Fibroblast of upper back skin (primary cell): Measurements from ENCODE around the gene ZAR1.
A peak's percentile ranks its signal among the peaks of the same experiment; 100 is the strongest.
"Not testable (repeated sequence)": the region's sequence is repeated elsewhere in the genome, so short reads cannot be mapped to it uniquely, and the experiment has no call there.

Experiments used
- DNase-seq: peaks from one replicate; pipeline ENCODE4 v3.0.0-alpha.2; 2013

ZAR1 gene, protein sequence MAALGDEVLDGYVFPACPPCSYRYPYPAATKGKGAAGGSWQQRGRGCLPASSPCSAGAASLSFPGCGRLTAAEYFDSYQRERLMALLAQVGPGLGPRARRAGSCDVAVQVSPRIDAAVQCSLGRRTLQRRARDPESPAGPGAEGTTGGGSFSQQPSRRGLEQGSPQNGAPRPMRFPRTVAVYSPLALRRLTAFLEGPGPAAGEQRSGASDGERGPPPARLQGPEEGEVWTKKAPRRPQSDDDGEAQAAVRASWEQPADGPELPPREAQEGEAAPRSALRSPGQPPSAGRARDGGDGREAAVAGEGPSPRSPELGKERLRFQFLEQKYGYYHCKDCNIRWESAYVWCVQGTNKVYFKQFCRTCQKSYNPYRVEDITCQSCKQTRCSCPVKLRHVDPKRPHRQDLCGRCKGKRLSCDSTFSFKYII

DNA sequence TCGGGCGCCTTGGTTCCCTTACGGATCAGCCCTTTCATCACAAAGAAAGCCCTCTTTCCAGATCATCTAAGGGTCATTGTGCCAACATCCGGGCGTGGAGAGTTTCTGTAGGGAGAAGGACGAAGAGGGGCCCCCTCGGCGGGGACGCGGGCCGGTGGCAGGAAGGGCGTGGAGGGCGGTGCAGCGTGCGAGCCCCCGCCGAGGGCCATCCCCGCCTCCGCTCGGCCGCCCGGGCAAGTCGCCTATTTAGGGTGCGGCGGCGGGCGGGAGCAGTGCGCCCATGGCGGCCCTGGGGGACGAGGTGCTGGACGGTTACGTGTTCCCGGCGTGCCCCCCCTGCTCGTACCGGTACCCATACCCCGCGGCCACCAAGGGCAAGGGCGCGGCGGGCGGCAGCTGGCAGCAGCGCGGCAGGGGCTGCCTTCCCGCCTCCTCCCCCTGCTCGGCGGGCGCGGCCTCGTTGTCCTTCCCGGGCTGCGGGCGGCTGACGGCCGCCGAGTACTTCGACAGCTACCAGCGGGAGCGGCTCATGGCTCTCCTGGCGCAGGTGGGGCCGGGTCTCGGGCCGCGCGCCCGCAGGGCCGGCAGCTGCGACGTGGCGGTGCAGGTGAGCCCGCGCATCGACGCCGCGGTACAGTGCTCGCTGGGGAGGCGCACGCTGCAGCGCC is at the start of gene ZAR1:
Gene ZAR1 (plus strand): TSS at position 241 of the 668 bp plus-strand sequence. CDS start 40 bp downstream, at position 281.
- DNase-seq: no peak

DNA sequence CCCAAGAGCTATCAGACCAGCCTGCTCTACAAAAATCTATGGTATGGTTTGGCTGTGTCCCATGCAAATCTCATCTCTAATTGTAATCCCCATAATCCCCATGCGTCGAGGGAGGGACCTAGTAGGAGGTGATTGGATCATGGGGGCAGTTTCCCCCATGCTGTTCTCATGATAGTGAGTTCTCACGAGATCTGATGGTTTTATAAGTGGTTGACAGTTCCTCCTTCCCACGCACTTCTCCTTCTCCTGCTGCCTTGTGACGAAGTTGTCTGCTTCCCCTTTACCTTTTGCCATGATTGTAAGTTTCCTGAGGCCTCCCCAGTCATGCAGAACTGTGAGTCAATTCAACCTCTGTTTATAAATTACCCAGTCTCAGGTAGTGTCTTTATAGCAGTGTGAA is 49.1 kb upstream of the ZAR1 start:
- DNase-seq: not testable (repeated sequence)

- peak; percentile 15 for DNase-seq
These were observed 44.3 kb upstream of the ZAR1 start for GRCh38 chr4:48445704-48446103.

DNA sequence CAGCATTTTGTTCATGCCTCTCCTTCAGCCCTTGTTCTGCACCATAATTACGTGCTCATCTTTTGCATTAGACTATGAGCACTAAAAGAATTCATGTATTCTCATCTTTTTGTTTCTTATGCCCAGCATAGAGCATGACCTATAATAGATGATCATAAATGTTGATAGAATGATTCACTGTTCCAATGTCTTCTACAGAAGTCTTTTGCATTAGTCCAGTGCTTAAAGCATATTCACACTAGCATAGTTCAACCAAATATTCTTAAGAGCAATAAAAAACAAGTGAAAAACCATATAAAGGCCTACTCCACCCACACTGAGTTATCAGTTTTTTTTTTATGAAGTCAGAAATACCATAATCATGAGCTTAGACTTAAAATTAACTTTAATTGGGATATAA is 43.4 kb upstream of the ZAR1 start:
- no peak for DNase-seq

DNA sequence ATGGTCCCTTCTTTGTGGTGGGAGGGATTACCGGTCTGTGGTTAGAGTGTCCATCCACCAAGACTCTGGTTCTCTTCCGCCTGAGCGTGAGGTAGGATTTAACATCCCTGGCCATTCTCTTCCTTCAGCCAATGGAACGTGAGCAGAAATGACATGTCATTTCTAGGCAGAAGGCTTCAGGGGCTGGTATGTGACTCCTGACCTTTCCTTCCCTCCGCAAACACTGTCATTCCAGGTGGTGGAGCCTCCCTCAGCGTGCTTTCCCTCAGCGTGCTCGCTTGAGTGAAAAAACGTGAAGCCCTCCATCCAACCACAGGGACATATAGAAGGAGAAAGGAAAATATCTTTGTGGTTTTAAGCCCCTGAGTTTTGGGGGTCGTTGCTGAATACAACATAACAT is 40.9 kb upstream of the ZAR1 start:
- DNase-seq: no peak

DNA sequence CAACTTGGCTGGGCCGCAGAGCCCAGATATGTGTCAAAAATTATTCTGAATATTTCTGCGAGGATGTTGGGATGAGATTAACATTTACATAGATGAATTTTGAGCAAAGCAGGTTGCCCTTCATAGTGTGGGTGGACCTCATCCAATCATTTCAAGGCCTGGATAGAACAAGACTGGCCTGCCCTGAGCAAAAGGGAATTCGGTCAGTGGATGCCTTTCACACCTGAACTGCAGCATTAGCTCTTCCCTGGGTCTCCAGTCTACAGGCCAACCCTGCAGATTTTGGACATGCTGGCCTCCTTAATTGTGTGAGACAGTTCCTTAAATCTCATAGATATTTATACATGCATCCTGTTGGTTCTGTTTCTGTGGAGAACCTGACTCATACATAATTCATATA is 39.3 kb upstream of the ZAR1 start:
- DNase-seq: no peak

DNA sequence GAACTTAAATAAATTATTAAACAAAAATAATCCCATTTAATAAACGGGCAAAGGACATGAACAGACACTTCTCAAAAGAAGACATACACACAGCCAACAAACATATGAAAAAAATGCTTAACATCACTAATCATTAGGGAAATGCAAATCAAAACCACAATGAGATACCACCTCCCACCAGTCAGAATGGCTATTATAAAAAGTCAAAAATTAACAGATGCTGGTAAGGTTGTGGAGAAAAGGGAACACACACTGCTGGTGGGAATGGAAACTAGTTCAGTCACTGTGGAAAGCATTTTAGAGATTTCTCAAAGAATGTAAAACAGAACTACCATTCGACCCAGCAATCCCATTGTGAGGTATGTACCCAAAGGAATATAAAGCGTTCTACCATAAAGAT is 38.4 kb upstream of the ZAR1 start:
- DNase-seq: not testable (repeated sequence)

DNA sequence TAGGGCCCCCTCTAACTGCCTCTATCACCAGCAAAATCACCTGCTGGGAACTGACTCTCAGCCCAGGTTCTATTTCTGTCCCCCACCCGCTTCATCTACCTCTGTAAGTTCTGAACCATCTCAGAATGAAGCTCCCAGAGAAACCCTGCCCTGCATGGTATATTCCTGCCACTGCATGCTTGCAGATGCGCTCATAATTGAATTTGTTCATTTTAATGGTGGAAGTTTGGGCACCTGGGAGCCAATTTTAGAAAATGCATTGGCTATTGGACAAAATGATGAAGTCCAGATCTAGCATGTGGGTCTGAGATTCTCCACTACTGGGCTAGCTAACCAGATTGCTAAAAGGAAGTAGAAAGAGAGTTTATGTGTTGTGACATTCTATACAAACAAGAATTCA is 35.5 kb upstream of the ZAR1 start:
- no peak for DNase-seq

DNA sequence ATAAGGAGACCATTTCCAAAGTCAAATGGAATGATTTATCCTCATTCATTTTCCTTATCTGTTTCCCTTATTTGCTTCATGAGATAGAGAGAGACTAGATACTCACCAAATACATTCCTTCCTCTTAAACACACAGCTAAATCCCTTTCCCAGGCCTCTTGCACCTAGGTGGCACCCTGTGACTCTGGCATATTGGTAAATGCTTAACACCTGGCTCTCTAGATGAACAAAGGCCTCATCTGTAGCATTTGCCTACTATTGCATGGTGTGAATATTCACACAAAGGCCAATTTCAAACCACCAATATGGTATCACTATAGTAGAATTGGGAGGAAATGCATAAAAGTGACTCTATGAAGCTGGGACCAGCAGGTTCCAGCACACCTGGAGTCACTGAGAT is 29.1 kb upstream of the ZAR1 start:
- DNase-seq: no peak

GRCh38 chr4:48462363-48462762 is 27.7 kb upstream of the ZAR1 start:
- peak; percentile 55 for DNase-seq

DNA sequence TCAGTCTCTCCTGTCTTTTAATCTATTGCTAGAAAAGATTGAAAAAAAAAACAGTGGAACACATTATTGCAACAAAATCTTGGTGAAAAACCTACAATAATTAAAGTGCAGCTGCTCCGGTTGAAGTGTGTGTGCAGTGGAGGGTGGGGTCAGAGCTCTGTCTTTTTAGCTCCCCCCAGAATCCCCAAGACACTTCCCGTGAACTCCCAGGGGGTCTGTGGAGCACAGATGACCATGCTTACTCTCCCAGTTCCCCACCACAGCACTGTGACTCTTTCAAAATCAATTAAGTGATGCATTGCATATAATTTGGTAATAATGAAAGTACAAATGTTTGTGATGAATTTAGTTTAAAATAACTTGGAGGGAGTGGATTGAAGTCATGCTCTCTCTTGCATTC is 22.6 kb upstream of the ZAR1 start:
- no peak for DNase-seq

DNA sequence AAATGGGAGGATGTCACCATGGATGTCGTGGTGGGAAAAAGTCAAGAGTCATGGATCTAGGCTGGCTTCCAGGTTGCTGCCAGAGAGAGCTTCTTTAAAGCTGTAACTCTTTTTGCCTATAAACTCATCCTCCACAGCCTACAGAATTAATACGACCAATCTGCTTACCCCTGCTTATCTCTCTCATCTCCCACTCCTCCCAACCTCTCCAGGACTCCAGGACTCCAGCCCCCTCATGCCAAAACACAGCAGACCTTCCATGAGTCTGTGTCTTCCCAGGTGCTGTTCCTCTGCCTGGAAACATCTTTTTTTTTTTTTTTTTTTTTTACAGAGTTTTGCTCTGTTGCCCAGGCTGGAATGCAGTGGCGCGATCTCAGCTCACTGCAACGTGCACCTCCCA is 22.2 kb upstream of the ZAR1 start:
- DNase-seq: peak; percentile 28

DNA sequence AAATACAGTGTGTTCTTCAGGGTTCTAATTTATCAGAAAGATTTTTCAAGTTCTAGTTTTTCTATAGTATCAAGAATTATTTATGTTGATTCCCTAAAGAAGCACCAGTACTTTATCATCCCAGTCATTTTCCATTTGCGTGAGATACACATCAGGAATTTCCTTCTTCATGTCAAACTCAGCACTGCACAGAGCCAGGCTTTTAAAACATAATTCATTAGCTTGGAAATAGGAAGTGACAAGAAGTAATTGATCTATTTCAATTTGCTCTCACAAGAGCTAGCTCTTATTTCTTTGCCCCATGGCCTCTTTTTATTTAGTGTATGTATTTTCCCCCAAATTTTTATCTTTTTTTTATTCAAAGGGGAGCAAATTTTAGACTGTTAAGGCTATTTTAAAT is 19.9 kb upstream of the ZAR1 start:
- peak; percentile 21 for DNase-seq

DNA sequence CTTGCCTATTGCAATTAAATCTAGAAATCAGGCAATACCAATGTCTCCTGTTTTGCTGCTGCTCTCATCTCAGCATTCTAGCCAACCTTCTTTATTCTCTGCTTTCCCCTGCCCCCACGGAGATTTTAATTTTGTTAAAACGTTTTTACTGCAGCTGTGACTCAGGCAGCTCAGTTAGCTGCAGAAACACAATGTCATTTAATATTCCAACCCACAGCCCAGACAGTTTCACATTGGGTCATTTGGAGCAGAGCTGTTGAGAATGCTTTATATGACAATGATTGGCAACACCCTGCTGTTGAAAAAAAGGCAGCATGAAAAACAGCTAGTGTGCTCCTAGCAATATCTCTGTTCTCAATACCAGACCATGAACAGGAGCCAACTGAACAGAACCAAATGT is 19.5 kb upstream of the ZAR1 start:
- peak; percentile 16 for DNase-seq

DNA sequence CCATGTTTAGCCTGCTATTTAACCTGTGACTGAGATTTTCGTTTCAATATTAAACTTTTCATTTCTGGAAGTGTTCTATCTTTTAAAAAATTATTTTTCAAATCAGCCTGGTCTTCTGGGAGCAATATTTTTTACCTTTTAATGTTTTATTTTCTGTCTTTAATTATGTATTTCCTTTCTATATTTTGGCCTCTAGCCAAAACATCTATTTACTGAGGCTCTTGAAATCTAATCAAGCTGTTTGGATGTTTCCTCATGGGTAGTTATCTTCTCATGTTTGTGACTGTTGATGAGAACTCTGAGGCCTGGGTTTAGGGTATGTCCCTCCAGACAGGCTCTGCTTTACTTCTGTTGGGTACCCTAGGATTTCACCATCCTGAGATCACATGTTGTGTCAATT is 17.3 kb upstream of the ZAR1 start:
- DNase-seq: no peak

DNA sequence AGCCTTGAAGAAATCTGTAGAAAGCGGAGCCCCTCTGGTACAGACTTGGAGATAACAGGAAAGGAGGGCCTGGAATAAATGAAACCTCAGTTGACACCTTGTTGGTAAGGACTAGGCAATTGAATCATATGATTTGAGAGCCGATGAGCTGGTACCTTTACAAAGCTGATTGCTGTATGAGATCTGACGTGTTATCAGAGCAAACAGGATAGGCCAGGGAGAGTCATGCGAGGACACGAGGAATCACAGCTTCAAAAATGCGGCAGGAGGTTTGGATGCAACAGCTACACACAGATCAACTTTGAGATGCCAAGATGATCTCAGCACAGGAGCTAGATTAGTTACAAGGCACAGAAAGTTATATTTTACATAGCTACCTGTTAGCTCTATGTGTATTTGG is 14.3 kb upstream of the ZAR1 start:
- no peak for DNase-seq

- no peak for DNase-seq
These were observed 11.8 kb upstream of the ZAR1 start for GRCh38 chr4:48478273-48478672.

DNA sequence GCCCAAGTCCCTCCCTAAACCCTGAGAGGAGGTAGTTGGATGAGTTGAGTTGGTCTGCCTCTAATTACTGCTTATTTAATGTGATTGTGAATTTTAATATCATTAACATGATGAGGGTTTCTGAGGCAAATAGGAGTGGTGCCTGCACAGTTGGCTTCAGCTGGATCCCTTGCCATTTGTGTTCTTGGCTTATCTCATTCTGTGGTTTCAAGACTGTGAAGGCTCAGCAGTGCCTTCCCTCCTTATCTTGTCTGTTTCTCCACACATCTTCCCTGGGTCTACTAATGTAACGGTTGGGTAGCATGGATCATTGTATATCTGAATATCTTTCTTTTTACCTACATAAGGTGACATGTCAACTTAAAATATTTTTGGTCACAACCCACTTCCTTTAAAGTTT is 8.5 kb upstream of the ZAR1 start:
- DNase-seq: no peak

DNA sequence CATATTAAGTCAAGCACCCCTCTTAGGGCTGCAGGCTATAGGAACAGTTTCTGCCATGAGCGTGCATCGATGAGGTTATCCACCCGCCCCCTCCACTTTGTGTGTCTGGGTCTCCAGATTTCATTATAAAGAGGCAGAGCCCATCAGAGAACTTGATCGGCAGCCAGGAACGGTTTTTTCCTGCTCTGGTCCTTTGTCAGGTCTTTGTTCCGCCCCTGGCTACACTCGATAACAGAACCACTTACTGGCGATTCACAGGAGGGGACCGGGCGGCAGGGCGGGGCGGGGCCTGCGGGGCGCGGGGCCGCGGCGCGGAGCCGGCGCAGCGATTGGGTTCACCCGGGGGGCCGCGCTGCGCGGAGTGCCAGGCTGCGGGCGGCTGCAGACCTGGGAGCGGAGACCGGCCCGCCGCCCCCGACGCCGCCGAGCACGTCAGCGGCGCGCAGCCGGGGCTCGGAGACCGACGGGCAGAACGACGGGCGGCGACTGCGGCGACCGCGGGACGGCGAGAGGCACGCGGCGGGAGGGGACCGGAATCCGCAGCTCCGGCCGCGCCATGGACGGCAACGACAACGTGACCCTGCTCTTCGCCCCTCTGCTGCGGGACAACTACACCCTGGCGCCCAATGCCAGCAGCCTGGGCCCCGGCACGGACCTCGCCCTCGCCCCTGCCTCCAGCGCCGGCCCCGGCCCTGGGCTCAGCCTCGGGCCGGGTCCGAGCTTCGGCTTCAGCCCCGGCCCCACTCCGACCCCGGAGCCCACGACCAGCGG is 6.9 kb upstream of the ZAR1 start, which contains the start of gene SLC10A4:
Gene SLC10A4 (plus strand): TSS at position 338 of the 771 bp plus-strand sequence. CDS start 219 bp downstream, at position 557.
- DNase-seq: no peak

DNA sequence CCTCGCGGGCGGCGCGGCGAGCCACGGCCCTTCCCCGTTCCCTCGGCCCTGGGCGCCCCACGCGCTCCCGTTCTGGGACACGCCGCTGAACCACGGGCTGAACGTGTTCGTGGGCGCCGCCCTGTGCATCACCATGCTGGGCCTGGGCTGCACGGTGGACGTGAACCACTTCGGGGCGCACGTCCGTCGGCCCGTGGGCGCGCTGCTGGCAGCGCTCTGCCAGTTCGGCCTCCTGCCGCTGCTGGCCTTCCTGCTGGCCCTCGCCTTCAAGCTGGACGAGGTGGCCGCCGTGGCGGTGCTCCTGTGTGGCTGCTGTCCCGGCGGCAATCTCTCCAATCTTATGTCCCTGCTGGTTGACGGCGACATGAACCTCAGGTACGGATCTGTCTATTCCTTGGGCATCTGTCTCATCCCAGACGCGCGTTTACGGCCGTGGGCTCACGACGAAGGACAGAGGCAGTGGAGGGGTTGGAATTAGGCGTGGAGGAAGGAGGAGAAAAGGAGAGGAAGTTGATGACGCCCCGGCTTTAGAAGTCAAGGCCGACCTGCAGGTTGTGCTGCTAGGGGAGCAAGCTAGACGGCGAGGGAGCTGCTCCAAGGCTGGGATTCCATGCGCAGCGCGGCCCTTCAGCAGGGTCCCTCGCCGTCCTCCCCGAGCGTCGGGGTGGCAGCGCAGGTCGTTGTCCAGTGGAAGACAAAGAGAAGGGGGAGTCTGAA is 6.1 kb upstream of the ZAR1 start:
- no peak for DNase-seq

DNA sequence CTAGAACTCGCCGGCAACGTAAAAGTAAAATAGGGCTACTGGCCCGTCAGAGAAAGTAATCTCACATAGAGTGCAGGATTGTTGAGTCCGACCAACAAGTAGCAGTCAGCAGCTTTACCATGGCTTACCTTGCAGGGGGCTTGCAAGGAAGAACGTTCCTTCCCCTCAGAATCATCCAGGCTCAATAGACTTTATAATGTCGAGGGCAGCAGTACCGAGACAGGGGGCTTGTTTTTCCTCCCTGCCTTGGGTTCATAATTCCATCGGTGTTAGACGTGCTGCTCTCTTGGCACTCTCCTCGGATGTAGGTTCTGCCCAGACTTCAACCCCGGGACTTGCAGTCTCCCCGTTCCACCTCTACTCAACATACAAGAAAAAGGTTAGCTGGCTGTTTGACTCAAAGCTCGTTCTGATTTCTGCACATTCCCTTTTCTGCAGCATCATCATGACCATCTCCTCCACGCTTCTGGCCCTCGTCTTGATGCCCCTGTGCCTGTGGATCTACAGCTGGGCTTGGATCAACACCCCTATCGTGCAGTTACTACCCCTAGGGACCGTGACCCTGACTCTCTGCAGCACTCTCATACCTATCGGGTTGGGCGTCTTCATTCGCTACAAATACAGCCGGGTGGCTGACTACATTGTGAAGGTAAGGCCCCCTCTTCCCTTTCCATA is 5.4 kb upstream of the ZAR1 start:
- DNase-seq: no peak

DNA sequence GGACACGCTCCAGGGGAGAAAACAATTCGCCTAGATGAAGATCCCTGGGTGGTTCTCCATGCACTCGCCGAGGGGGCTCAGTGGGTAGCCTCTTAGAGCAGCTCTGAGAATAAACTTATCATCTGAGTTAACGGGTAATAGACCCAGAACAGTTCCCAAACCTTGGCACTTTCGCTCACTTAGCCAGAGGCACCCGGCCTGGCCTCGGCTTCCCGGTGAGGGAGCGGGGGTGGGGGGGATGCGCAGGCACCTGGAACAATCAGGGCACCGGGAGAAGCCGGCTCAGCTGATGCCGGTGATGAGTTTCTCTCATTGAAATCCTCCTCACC is 405 bp upstream of the ZAR1 start:
- DNase-seq: no peak
